Breast epithelium (tissue), 4 donors: ENCODE results near the gene AOAH. TPM values are rescaled to one million over a fixed set of nuclear protein-coding genes. Genes with fewer than 3 reads are reported as not detected.

Experiments
- DNase-seq, 2 donors: peaks; one replicate each; pipeline ENCODE4 v3.0.0-alpha.2; 2019; ENCODE audit warnings: low spot score in 2 of 2
- H3K27ac ChIP-seq, 2 donors: fragments of 200-600 bp; sonication (generic) in 1 of 2; one replicate each; pipeline ENCODE4 v1.5.1; 2016 to 2019; ENCODE audit warnings: mild to moderate bottlenecking in 1 of 2
- H3K27me3 ChIP-seq, 2 donors: fragments of 200-600 bp; sonication (generic) in 1 of 2; one replicate each; pipeline versions ENCODE4 v1.5.1 to v1.6.0; 2017 to 2019; ENCODE audit warnings: control low read depth in 1 of 2, mild to moderate bottlenecking in 1 of 2
- H3K36me3 ChIP-seq: fragments of 200-600 bp; one replicate; pipeline ENCODE4 v1.5.1; 2019
- H3K4me1 ChIP-seq, 2 donors: fragments of 200-600 bp; sonication (generic); one replicate each; pipeline ENCODE4 v1.5.1; 2016 to 2019; ENCODE audit warnings: control low read depth in 1 of 2
- H3K4me3 ChIP-seq, 3 donors: fragments of 200-600 bp; sonication (generic); 1 replicate in 2 of 3; 2 replicates in 1 of 3; pipeline ENCODE4 v1.5.1; 2016 to 2019; ENCODE audit warnings: mild to moderate bottlenecking in 3 of 3, moderate library complexity in 2 of 3
- H3K9me3 ChIP-seq, 2 donors: fragments of 200-600 bp; sonication (generic) in 1 of 2; one replicate each; pipeline ENCODE4 v1.5.1; 2016 to 2019; ENCODE audit warnings: control low read depth in 1 of 2
- POLR2A ChIP-seq: fragments of 450-650 bp; IDR thresholded peaks from one replicate; pipeline ENCODE4 v1.6.1; 2016; ENCODE audit warnings: antibody characterized with exemption, mild to moderate bottlenecking, moderate library complexity
- POLR2AphosphoS5 ChIP-seq, 3 donors: sonication (generic); formaldehyde crosslinking; IDR thresholded peaks; one replicate each; pipeline ENCODE4 v1.6.1; 2017; ENCODE audit warnings: antibody characterized with exemption in 3 of 3
- intact Hi-C: fragments of 100-400 bp; cut with DNase I; formaldehyde crosslinking; loops from one replicate; pipeline ENCODE4 v1.15.1; 2023; ENCODE audit warnings: low total_unique reads
- total RNA-seq, 3 donors: library from RNA; depleted of rRNA; stranded (reverse); fragments of >200 nt; gene quantifications; one replicate each; pipeline ENCODE4 v1.1.0, GENCODE V29; 2016
- TF ChIP-seq, protein P1 (sequence below), 3 donors: fragments of 450-650 bp; IDR thresholded peaks; one replicate each; pipeline ENCODE4 v1.5.1; 2016 to 2017; ENCODE audit warnings: antibody characterized with exemption in 3 of 3, mild to moderate bottlenecking in 3 of 3, moderate library complexity in 3 of 3

Gene AOAH
- total RNA-seq, 3 donors from 2014 or later, result 4.6 to 13.3 (median 10.8) TPM

DNA sequence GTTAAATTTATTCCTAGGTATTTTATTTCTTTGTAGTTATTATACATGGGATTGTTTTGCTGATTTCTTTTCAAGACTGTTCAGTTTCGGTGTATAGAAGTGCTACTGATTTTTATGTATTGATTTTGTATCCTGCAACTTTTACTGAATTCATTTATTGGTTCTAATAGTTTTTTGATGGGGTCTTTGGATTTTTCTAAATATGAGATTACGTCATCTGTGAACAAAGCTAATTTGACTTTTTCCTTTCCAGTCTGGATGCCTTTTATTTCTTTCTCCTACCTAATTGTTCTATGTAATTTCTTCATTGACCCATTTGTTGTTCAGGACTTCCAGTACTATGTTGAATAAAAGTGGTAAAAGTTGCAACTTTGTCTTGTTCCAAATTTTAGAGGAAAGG lies 5.8 kb upstream of the AOAH start:
- Histone ChIP-seq H3K4me1 (no peaks in the 10 kb centered on the region), H3K36me3 (no peaks in the 10 kb centered on the region), H3K9me3 (peaks cover 3 to 5% of the 10 kb centered on the region in 2 donors), H3K27me3 (no peaks in the 10 kb centered on the region), H3K4me3 (no peak overlapping the region), H3K27ac (no peak overlapping the region)
- intact Hi-C loops, result no loop called here
- DNase-seq, result no peak
- TF ChIP-seq POLR2A, result no peak
- no peak for TF ChIP-seq POLR2AphosphoS5 (IDR thresholded peaks at IDR 0.05)
- TF ChIP-seq, protein P1, sequence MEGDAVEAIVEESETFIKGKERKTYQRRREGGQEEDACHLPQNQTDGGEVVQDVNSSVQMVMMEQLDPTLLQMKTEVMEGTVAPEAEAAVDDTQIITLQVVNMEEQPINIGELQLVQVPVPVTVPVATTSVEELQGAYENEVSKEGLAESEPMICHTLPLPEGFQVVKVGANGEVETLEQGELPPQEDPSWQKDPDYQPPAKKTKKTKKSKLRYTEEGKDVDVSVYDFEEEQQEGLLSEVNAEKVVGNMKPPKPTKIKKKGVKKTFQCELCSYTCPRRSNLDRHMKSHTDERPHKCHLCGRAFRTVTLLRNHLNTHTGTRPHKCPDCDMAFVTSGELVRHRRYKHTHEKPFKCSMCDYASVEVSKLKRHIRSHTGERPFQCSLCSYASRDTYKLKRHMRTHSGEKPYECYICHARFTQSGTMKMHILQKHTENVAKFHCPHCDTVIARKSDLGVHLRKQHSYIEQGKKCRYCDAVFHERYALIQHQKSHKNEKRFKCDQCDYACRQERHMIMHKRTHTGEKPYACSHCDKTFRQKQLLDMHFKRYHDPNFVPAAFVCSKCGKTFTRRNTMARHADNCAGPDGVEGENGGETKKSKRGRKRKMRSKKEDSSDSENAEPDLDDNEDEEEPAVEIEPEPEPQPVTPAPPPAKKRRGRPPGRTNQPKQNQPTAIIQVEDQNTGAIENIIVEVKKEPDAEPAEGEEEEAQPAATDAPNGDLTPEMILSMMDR (IDR thresholded peaks at IDR 0.05), result no peak

DNA sequence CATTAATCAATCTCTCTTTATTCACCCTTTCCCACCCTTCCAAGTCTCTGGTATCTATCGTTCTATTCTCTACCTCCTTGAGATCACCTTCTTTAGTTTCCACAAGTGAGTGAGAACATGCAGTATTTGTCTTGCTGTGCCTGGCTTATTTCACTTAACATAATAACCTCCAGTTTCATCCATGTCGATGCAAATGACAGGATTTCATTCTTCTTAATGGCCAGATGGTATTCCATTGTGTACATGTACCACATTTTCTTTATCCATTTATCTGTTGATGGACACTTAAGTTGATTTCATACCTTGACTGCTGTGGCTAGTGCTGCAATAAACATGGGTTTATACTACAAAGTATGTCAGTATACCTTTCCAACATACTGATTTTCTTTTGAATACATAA lies 3.8 kb upstream of the AOAH start:
- Histone ChIP-seq H3K4me3 (no peak overlapping the region), H3K9me3 (peaks cover 3 to 5% of the 10 kb centered on the region in 2 donors), H3K27ac (no peak overlapping the region), H3K36me3 (no peaks in the 10 kb centered on the region), H3K27me3 (no peaks in the 10 kb centered on the region), H3K4me1 (no peaks in the 10 kb centered on the region)
- TF ChIP-seq, protein P1 (IDR thresholded peaks at IDR 0.05), result no peak
- no peak for TF ChIP-seq POLR2AphosphoS5 (IDR thresholded peaks at IDR 0.05)
- TF ChIP-seq POLR2A, result no peak
- DNase-seq, result no peak
- intact Hi-C loops, result no loop called here

DNA sequence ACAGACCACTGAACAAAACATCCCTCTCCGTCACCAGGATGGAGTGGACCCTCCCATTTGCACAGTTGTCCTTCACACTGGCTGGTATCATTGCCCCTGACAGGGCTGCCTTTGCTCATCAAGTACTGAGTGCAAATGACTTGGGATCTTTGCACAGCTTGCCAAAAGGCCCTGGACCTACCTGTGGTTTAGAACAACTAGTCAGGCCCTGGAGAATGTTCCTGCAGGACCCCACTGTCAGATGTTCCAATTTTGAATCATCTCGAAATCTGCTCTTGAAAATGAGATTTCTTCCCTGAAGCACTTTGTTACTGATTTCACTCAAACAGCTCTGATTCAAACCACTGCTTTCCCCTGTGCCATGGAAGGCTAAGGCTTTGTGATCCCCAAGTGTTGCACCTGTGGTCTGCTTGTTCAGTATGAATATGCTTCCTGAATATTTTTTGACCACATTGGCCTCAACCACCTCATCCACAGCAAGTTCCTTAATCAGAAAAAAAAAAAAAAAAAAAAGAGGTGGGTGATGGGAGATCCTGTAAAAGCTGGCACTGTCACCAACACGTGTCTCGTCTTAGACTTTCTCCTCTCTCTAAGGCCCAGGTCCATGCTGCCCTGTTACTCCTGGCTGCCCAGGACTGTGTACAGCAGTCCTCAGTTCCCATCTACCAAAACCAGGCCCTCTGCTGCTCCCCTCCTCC lies 2.7 kb upstream of the AOAH start:
- intact Hi-C loops, result no loop called here
- no peak overlapping the region for H3K4me3 ChIP-seq
- H3K27ac ChIP-seq, result no peak overlapping the region
- no peak for DNase-seq
- H3K4me1 ChIP-seq, result no peaks in the 10 kb centered on the region
- peaks cover 3 to 5% of the 10 kb centered on the region in 2 donors for H3K9me3 ChIP-seq
- no peak for TF ChIP-seq POLR2AphosphoS5 (IDR thresholded peaks at IDR 0.05)
- no peak for TF ChIP-seq POLR2A
- TF ChIP-seq, protein P1 (IDR thresholded peaks at IDR 0.05), result no peak
- H3K27me3 ChIP-seq, result no peaks in the 10 kb centered on the region
- H3K36me3 ChIP-seq, result no peaks in the 10 kb centered on the region

DNA sequence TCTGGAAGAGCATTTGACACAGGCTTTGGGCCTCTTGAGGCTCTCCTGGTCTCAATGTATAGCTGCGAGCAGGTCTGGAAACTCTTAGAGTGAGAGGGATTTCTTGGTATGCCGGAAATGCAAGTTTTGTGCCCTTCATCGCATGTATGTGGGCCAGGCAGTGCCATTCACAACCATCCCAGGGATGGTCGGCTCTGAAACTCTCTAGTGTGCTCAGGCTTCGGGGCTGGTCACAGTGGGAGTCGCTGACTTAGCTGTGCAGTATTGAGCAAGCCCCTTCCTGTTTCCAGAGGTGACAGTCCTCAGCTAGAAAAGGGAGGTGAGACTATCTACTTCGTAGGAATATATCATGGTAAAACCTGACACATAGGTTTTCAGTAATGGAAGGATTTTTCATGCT lies 2.0 kb upstream of the AOAH start:
- no peaks in the 10 kb centered on the region for H3K4me1 ChIP-seq
- TF ChIP-seq, protein P1 (IDR thresholded peaks at IDR 0.05), result no peak
- TF ChIP-seq POLR2A (no peak), POLR2AphosphoS5 (IDR thresholded peaks at IDR 0.05) (no peak)
- no peak overlapping the region for H3K4me3 ChIP-seq
- H3K36me3 ChIP-seq, result no peaks in the 10 kb centered on the region
- H3K27me3 ChIP-seq, result no peaks in the 10 kb centered on the region
- intact Hi-C loops, result no loop called here
- no peak overlapping the region for H3K27ac ChIP-seq
- peaks cover 3 to 5% of the 10 kb centered on the region in 2 donors for H3K9me3 ChIP-seq
- no peak for DNase-seq

DNA sequence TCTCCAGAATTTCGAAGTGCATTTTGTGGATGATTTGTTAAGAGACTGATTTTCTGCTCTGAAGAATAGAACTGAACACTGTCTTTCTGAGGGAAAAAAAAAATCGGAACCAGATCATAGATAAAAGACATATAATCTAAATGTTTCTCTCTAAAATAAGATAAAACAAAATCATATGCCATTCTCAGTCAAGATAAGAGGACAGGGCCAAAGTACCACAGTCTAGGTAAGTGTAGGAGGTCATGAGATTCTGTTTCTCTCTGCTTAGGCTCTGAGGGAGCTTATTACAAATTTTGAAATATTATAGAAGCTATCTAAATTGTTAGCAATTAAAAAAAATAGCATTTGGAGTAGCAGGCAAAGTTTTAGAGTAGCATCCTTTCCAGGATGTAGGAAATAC lies 702 bp upstream of the AOAH start:
- H3K36me3 ChIP-seq, result no peaks in the 10 kb centered on the region
- H3K27me3 ChIP-seq, result no peaks in the 10 kb centered on the region
- no peak overlapping the region for H3K4me3 ChIP-seq
- H3K27ac ChIP-seq, result no peak overlapping the region
- peaks cover 3 to 5% of the 10 kb centered on the region in 2 donors for H3K9me3 ChIP-seq
- intact Hi-C loops, result no loop called here
- DNase-seq, result no peak
- no peaks in the 10 kb centered on the region for H3K4me1 ChIP-seq
- TF ChIP-seq POLR2AphosphoS5 (IDR thresholded peaks at IDR 0.05) (no peak), POLR2A (no peak)
- TF ChIP-seq, protein P1 (IDR thresholded peaks at IDR 0.05), result no peak
